Endothelial cell of hepatic sinusoid (primary cell): Measurements from ENCODE around the gene SSH2.
"Not testable (repeated sequence)": the region's sequence is repeated elsewhere in the genome, so short reads cannot be mapped to it uniquely, and the experiment has no call there.

Experiments used
- in situ Hi-C: cut with HindIII; loops from 2 replicates; pipeline ENCODE4 v1.10.0; 2017; ENCODE audit warnings: low sequenced_read_pairs

The SSH2 gene

DNA sequence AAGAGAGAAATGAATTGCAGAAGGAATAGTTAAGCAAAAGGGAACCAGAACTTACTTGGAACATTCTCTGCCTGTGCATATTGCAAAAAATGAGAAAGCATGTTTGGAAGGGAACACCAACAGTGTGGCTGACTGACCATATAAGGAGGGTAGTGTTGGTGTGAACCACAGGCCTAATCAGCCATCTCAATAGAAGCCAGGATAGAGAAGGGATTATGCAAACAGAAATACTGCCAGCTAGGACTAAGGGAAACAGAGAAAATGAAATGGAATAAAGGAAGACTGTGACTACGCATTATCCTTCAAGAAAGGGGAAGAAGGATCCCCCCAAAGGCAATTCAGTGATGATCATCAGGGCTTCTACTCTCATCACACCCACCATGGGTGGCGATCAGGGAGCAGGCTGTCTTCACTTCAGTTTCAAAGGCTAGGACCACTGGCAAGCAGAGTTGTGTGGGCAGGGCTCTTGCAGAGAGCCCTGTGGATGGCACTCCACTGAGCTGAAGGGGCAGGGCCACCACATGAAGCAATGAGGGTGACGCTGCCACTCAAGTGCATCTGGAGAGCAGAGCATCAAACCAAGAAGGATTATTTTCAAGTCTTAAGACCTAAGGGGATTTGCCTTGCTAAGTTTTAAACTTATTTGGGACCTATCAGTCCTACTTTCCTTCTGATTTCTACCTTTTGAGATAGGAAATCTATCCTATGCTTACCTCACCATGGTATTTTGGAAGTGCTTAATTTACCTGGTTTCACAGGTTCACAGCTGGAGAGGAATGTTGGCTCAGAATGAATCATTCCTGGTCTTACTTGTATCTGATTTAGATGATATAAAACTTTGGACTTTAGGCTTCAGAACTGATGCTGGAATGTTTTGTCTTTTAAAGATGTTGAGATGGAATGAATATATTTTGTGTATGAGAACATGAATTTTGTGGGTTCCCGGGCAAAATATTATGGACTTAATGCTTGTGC, 140.5 kb downstream of the SSH2 start:
- in situ Hi-C loops: no loop called here

DNA sequence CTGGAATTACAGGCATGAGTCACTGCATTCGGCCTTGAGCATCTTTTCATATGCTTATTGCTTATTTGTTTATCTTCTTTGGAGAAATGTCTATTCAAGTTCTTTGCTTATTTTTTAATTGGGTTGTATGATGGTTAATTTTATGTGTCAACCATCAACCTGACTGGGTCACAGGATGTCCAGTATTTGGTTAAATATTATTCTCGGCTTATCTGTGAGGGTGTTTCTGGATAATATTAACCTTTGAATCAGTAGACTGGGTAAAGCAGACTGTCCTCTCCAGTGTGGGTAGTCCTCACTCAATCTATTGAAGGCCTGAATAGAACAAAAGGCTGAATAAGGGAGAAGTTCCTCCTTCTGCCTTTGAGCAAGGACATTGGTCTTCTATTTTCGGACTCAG, 142.0 kb downstream of the SSH2 start:
- in situ Hi-C loops: no loop called here

DNA sequence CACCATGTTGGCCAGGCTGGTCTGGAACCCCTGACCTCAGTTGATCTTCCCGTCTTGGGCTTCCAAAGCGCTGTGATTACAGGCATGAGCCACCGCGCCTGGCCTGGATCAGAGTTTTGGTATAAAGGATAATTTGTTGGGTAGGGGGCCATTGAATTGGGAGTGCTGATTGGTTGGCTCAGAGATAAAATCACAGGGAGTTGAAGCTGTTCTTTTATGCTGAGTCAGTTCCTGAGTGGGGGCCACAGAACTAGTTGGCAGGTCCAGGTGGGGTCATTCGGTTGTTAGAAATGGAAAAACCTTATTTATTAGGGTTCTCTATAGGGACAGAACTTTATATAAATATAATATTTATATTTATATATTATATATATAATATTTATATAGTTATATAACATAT, 147.1 kb downstream of the SSH2 start:
- in situ Hi-C loops: no loop called here

- in situ Hi-C loops: not testable (repeated sequence)
Observed at GRCh38 chr17:29779812-29780190, 150.2 kb downstream of the SSH2 start.

DNA sequence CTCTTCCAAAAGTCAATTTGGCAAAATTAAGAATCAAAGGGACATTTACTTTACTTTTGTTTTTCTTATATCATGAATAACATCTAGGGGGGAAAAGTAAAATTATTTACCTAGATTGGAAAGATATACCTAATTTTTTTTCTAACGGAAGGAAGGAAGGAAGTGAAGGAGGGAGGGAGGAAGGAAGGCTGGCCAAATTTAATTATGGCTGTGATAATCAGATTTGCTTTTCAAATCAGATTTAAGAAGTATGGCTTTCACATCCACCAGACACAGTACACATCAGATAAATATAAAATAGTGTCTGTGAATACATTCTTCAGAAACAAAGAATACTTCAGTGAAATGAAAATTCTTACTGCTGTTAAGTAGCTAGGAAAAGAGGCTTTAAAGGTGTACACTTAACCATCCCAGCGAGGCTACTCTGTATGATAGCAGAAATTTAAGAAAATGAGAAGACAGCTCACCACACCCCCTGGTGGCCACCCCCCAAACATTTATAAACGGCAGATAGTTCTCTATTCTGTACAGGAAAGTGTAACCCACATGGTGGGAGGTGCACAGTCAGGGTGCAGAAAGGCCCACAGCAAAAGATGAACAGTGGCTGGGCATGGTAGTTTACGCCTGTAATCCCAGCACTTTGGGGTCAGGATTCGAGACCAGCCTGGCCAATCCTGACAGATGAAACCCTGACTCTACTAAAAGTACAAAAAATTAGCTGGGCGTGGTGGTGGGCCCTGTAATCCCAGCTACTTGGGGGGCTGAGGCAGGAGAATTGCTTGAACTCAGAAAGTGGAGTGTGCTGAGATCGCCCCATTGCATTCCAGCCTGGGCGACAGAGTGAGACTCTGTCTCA, 150.8 kb downstream of the SSH2 start:
- in situ Hi-C loops: no loop called here

GRCh38 chr17:29777663-29778062, 152.4 kb downstream of the SSH2 start:
- in situ Hi-C loops: no loop called here

DNA sequence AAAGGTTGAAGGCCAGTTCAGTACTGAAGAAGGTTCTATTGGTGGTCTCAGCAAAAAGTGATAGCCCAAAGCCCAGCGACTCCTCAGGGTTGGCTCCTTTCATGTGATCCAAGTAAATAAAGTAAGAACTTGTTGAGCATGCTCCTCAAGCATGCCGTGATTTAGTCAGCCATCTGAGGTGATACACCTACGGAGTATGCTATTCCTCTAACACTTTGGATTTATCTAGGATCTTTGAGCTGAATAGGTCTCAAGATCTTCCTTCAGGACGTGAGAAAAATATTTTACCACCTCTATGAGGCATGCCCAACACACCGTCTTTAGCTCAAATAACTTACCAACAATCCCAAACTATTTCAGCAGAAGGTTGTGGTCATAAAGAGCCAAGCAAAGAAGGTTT, 154.0 kb downstream of the SSH2 start:
- in situ Hi-C loops: no loop called here

GRCh38 chr17:29772981-29773380, 157.0 kb downstream of the SSH2 start:
- in situ Hi-C loops: loop anchor here (25.0 kb wide), 1 partner anchor 111 kb away; no protein-coding TSS in a partner anchor

DNA sequence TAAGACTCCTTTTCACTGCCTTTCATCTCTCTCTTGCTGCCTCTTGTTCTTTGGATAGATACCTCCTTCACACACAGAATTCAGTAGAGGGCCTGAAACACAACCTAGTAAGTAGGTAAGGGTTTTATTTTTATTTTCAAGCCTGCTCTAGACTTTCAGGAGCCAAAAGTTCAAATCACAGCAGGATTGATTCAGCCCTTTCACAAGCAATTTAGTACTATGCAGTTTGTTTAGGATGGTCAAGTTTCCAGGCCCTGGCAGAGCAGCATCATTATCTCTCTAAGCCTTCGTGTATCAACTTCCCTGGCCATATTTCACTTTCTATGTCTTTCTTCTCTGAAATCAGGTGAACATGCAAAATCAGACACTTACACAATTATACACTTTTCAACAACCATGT, 158.5 kb downstream of the SSH2 start:
- in situ Hi-C loops: loop anchor here (25.0 kb wide), 1 partner anchor 109 kb away; no protein-coding TSS in a partner anchor

- in situ Hi-C loops: loop anchor here (25.0 kb wide), 1 partner anchor 107 kb away; no protein-coding TSS in a partner anchor
Observed at GRCh38 chr17:29769225-29769624, 160.8 kb downstream of the SSH2 start.

- in situ Hi-C loops: loop anchor here (25.0 kb wide), 1 partner anchor 105 kb away; no protein-coding TSS in a partner anchor
Observed at GRCh38 chr17:29766796-29767327, 163.2 kb downstream of the SSH2 start.

GRCh38 chr17:29764748-29765147, 165.3 kb downstream of the SSH2 start:
- in situ Hi-C loops: loop anchor here (5.0 to 25.0 kb wide), 2 partner anchors 52 to 102 kb away; no protein-coding TSS in a partner anchor

GRCh38 chr17:29764217-29764616, 165.8 kb downstream of the SSH2 start:
- in situ Hi-C loops: loop anchor here (5.0 to 25.0 kb wide), 2 partner anchors 52 to 102 kb away; no protein-coding TSS in a partner anchor

DNA sequence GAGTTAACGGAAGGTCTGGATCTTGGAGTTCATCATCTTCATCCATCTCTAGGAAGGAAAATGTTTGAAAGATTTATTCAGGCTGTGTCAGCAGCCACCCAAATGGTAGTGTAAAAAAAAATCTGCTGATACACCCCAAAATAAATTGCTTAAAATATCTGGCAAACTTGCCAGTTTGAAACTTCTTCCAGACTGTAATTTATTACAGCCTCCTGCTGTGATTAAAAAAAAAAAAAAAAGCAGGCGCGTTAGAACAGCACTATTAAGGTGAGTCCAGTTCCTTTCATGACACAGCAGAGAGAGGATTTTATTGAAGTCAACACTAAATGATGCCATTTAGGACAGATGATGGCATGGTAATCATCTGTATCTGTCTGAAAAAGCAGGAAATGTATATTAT, 166.8 kb downstream of the SSH2 start:
- in situ Hi-C loops: loop anchor here (5.0 to 25.0 kb wide), 2 partner anchors 51 to 101 kb away; no protein-coding TSS in a partner anchor

DNA sequence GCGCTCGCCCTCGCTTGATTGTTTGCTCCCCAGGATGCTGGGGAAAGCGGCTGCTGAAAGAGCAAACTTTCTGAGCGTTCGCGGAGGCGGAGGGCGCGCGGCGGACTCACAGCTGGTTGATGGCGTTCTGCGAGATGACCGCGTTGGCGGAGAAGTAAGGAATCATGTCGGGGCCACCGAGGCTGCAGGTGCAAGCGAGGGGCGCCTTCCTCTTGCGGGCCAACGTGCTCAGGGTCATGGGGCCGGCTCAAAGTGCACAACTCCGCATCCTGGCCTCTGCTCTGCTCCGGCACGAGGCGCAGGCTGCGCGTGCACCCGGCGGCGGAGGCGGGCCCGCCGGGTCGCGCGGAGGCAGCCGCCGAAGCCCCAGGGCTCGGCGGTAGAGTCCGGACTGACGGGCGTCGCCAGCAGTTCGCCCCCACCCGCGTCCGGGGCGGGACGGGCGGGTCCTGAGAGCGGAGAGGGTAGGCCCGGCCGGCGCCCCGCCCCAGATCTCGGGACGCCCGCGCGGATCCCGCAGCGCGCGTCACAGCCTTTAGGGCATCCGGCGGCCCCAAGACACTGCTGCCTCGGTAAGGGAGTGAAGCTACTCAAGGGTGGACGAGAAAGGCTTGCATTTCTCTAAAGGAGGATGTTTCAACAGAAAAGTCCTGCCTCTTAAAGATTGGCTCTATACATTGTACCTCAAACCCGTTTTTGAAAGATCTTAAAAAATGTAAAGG, 168.8 kb downstream of the SSH2 start:
- in situ Hi-C loops: loop anchor here (5.0 to 25.0 kb wide), 2 partner anchors 49 to 99 kb away; no protein-coding TSS in a partner anchor

DNA sequence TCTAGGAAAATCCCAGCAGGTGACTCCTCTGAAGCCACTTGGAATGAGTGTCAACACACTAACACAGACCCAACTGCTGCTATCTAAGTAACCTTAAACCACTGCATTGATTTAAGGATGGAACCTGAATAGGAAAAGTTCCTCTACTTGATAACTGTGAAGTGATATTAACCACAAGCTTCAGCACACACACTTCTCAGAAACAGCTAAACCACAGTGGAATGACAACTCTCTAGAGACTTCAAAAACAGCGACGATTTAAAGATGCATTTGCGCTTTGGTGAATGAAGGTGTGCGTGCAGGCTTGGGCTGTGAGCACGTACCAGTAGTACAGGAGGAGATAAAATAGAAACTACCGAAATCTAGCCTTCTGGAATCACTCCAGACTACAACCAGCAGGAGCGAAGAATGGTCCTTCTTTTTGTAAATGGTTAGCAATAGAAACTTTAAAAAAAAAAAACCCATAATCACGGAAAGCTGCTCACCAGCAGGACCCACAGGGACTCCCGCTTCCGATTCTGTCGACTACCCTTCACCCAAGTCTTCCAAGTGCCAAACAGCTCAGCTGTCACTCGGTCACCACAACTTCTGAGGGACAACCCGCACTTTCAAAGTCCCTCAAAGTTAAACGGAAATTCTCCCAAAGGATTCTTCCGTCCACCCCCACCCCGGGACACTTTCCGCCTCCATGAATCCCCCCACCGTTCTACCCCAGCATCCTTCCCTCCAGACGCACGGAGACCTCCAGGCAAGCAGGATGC, 169.6 kb downstream of the SSH2 start:
- in situ Hi-C loops: loop anchor here (5.0 to 25.0 kb wide), 2 partner anchors 48 to 98 kb away; no protein-coding TSS in a partner anchor

DNA sequence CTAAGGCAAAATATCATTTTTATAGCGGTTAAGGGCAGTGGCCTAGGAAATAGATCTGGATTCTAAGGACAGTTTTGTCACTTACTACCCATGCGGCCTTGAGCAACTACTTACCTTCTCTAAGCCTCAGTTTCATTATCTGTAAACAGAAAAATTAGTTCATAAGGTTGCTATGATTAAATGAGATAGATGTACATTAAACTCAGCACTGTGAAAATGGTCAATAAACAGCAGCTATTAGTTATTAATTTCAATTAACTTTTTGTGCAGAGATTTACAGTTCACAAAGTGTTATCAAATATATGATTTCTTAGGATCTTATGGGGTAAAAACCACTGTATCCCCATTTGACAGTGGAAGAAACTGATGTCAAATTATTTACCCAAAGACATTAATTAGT, 171.8 kb downstream of the SSH2 start:
- in situ Hi-C loops: loop anchor here (25.0 kb wide), 1 partner anchor 96 kb away; no protein-coding TSS in a partner anchor

DNA sequence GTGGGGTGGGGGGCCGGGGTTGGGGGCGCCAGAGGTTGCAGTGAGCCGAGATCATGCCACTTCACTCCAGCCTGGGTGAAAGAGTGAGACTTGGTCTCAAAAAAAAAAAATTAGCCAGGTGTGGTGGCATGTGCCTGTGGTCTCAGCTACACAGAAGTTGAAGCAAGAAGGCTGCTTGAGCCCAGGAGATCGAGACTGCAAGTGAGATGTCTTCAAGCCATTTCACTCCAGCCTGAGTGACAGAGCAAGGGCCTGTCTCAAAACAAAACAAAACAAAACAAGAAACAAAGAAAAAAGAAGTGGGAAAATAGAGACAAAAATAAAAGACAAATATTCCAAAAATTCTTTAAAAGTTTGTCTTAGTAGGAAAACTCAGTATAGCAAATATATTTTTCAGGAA, 172.2 kb downstream of the SSH2 start:
- in situ Hi-C loops: loop anchor here (25.0 kb wide), 1 partner anchor 95 kb away; no protein-coding TSS in a partner anchor

- in situ Hi-C loops: loop anchor here (25.0 kb wide), 1 partner anchor 92 kb away; no protein-coding TSS in a partner anchor
Observed at GRCh38 chr17:29753845-29754439, 176.1 kb downstream of the SSH2 start.
